Erythroblast (primary cell): Measurements from ENCODE around the gene ANKFN1.

Experiments
- GATA1 ChIP-seq: IDR thresholded peaks from 2 replicates; pipeline ENCODE4 v1.6.1; 2011; ENCODE audit warnings: low read depth, mild to moderate bottlenecking, control low read depth, low read length, moderate library complexity
- POLR2A ChIP-seq: IDR thresholded peaks from 2 replicates; pipeline ENCODE4 v1.6.1; 2011; ENCODE audit warnings: mild to moderate bottlenecking, low read length

GRCh38 chr17:56558088-56558487 is 404.8 kb downstream of the ANKFN1 start:
- TF ChIP-seq POLR2A (no peak), GATA1 (no peak)
